ENCODE measurements around the gene BRME1.
"Not testable (repeated sequence)": the region's sequence is repeated elsewhere in the genome, so short reads cannot be mapped to it uniquely, and the experiment has no call there.

Gene BRME1

DNA sequence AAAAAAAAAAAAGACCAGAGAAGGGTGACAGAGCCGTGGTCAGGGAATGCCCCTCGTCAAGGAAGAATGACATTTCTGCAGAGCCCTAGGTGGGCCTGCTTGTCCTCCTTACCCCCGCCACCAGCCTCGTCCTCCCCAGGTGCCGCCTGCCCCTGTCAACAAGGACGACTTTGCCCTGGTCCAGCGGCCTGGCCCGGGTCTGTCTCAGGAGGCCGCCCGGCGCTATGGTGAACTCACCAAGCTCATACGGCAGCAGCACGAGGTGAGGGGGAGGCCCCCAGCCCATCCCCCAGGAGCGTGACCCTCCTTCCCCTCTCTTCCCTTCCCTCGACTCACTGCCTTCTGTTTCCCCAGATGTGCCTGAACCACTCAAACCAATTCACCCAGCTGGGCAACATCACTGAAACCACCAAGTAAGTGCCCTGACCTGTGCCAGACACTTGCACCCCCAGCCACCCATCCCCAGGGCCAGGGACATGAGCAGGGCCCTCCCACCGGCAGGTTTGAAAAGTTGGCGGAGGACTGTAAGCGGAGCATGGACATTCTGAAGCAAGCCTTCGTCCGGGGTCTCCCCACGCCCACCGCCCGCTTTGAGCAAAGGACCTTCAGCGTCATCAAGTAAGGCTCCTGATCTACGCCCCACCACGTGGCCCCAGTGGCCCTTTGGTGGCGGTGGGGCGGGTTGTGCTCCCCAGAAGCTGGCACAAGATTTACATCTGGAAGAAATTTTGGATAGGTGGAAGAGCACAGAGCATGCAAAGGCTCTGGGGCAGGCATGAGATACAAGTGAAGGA lies 17.5 kb upstream of the BRME1 start:
- peaks cover 81% of the 10 kb centered on the region for H3K36me3 ChIP-seq

DNA sequence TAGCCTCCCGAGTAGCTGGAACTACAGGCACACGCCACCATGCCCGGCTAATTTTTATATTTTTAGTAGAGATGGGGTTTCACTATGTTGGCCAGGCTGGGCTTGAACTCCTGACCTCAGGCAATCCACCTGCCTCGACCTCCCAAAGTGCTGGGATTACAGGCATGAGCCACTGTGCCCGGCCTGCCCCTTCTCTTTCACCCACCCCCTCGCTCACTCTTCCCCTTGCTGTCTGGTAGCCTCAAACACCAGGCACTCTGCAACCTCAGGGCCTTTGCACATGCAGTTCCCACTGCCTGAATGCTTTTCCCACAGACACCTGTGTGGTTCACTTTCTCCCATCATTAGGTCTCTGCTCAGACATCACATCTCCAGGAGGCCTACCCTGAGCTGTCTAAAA lies 16.2 kb upstream of the BRME1 start:
- H3K27me3 ChIP-seq (ENCODE audit: insufficient read depth, low read depth, severe bottlenecking); H3K9me3 ChIP-seq (ENCODE audit: severe bottlenecking); H3K27ac ChIP-seq; DNase-seq; H3K4me3 ChIP-seq (ENCODE audit: low read depth, low read length): not testable (repeated sequence)
- H3K36me3 ChIP-seq: peaks cover 80% of the 10 kb centered on the region

More for the DNA sequence above, 17.5 kb upstream of the BRME1 start:
- no peak overlapping the region for H3K27ac ChIP-seq
- peaks cover 5% of the 10 kb centered on the region for H3K9me3 ChIP-seq (ENCODE audit: severe bottlenecking)
- H3K27me3 ChIP-seq (ENCODE audit: insufficient read depth, low read depth, severe bottlenecking): no peaks in the 10 kb centered on the region
- DNase-seq: no peak
- H3K4me3 ChIP-seq (ENCODE audit: low read depth, low read length): no peak overlapping the region
- TF ChIP-seq, protein P1, sequence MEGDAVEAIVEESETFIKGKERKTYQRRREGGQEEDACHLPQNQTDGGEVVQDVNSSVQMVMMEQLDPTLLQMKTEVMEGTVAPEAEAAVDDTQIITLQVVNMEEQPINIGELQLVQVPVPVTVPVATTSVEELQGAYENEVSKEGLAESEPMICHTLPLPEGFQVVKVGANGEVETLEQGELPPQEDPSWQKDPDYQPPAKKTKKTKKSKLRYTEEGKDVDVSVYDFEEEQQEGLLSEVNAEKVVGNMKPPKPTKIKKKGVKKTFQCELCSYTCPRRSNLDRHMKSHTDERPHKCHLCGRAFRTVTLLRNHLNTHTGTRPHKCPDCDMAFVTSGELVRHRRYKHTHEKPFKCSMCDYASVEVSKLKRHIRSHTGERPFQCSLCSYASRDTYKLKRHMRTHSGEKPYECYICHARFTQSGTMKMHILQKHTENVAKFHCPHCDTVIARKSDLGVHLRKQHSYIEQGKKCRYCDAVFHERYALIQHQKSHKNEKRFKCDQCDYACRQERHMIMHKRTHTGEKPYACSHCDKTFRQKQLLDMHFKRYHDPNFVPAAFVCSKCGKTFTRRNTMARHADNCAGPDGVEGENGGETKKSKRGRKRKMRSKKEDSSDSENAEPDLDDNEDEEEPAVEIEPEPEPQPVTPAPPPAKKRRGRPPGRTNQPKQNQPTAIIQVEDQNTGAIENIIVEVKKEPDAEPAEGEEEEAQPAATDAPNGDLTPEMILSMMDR (IDR thresholded peaks at IDR 0.05; ENCODE audit: low read depth, low read length): no peak

DNA sequence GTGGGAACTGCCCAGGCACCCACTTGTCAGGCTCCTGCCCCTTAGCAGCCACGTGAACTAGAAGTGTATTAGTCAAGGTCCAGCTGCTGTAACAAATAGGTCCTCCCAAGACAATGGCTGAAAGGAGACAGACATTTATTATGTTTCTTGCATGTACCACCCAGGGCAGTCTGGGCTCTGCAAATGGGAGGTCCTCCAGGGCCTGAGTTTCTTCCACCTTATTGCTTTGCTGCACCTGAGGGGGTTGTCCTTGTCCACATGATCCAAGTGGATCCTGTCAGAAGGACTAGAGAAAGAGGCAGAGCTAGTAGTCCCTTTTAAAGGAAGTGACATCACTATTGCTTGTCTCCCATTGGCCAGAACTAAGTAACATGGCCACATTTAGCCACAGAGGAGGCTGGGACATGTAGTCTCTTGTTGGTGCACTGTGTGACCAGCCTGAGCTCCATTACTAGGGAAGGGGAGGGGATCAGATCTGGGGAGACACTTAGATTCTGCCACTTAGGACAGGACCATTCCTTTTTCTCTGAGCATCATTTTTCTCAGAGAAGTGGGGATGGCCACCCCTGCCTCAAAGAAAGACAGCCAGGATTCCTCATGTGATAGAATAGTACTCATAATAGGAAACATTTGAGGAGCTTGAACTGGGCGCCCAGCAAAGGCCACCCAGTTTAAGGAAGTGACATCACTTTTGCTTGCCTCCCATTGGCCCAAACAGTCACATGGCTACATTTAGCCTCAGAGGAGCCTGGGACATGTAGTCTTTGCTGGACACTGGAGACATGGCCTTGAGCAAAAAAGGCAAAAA lies 15.2 kb upstream of the BRME1 start:
- Histone ChIP-seq H3K27ac (peak overlapping the region; percentile 35; the same call in 1 of the 2 replicates), H3K9me3 (ENCODE audit: severe bottlenecking) (peaks cover 5% of the 10 kb centered on the region), H3K4me3 (ENCODE audit: low read depth, low read length) (no peak overlapping the region), H3K36me3 (peaks cover 72% of the 10 kb centered on the region), H3K27me3 (ENCODE audit: insufficient read depth, low read depth, severe bottlenecking) (no peaks in the 10 kb centered on the region)
- TF ChIP-seq, protein P1 (IDR thresholded peaks at IDR 0.05; ENCODE audit: low read depth, low read length): no peak
- DNase-seq: peak; percentile 51

DNA sequence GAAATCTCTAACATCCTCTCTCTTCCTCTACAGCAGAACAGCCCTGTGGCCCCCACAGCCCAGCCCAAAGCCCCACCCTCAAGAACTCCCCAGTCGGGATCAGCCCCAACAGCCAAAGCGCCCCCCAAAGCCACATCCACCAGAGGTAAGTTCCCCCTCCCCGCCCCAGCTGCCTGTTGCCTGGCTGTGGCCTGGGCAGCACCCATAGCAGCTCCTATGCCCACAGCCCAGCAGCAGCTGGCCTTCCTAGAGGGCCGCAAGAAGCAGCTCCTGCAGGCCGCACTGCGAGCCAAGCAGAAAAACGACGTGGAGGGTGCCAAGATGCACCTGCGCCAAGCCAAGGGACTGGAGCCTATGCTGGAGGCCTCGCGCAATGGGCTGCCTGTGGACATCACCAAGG lies 14.6 kb upstream of the BRME1 start:
- Histone ChIP-seq H3K4me3 (ENCODE audit: low read depth, low read length) (no peak overlapping the region), H3K27me3 (ENCODE audit: insufficient read depth, low read depth, severe bottlenecking) (no peaks in the 10 kb centered on the region), H3K27ac (no peak overlapping the region), H3K36me3 (peaks cover 77% of the 10 kb centered on the region), H3K9me3 (ENCODE audit: severe bottlenecking) (peaks cover 5% of the 10 kb centered on the region)
- no peak for DNase-seq
- TF ChIP-seq, protein P1 (IDR thresholded peaks at IDR 0.05; ENCODE audit: low read depth, low read length): no peak

DNA sequence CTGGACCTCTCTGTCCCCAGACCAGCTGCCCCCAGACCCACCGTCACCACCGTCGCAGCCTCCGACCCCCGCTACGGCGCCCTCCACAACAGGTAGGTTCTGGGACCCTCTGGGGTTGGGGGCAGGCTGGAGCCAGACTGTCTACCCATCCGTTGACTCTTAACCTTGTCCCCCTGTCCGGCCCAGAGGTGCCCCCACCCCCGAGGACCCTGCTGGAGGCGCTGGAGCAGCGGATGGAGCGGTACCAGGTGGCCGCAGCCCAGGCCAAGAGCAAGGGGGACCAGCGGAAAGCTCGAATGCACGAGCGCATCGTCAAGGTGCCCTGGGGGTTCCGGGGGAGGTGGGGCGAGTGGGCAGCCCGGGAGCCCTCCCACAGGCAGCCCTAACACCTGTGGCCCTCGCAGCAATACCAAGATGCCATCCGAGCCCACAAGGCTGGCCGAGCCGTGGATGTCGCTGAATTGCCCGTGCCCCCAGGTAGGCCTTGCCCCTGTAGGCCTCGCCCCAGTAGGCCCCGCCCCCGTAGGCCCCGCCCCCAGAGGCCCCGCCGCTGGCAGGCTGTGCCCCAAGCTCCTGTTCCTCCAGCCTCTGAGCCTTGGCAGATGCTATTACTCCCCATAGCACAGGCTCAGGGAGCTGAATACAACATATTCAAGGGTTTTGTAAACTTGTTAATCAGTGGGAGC lies 13.0 kb upstream of the BRME1 start:
- TF ChIP-seq, protein P1 (IDR thresholded peaks at IDR 0.05; ENCODE audit: low read depth, low read length): no peak
- peaks cover 77% of the 10 kb centered on the region for H3K36me3 ChIP-seq

More for the DNA sequence above, 13.0 kb upstream of the BRME1 start:
- H3K9me3 ChIP-seq (ENCODE audit: severe bottlenecking): peaks cover 5% of the 10 kb centered on the region
- H3K4me3 ChIP-seq (ENCODE audit: low read depth, low read length): no peak overlapping the region
- DNase-seq: no peak
- H3K27ac ChIP-seq: no peak overlapping the region
- H3K27me3 ChIP-seq (ENCODE audit: insufficient read depth, low read depth, severe bottlenecking): no peaks in the 10 kb centered on the region

Data from WERI-Rb-1 (cell line).